Measurements from ENCODE around the gene GNG12. TPM values are rescaled to one million over a fixed set of nuclear protein-coding genes. Genes with fewer than 3 reads are reported as not detected.
A peak's percentile ranks its signal among the peaks of the same experiment; 100 is the strongest.

Gene GNG12
- total and polyA plus RNA-seq, 2 experiments from 2014 or later = 265 to 309 TPM

DNA sequence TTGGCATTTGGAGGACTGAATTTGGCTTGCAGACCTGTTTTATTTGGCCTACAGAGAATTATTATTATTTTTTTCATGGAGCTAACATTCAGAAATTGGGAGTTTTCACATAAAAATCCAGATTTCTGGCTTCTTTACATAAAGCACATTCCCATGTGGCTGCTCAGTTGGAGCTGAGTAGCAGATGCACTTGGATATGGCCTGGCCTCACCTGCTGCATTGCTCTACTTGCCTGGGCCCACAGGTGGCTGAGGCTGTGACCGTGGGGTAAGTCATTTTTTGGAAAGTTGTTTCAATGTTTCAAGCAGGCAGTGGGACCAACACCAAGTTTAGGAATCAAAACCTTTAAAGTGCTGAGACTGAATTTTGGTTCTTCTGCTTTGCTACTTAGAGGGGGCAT is 91.5 kb downstream of the GNG12 start:
- Histone ChIP-seq H3K27ac (no peak overlapping the region), H3K9me3 (ENCODE audit: low read depth) (no peaks in the 10 kb centered on the region), H3K9me2 (ENCODE audit: insufficient read depth) (no peaks in the 10 kb centered on the region), H3K4me3 (no peak overlapping the region), H3K36me3 (ENCODE audit: low read depth) (no peaks in the 10 kb centered on the region), H3K79me2 (ENCODE audit: insufficient read depth) (peaks cover 100% of the 10 kb centered on the region), H3K27me3 (replicated peaks; ENCODE audit: insufficient read depth) (no peaks in the 10 kb centered on the region), H3K4me2 (ENCODE audit: unreplicated experiment) (no peak overlapping the region), H2AFZ (no peak overlapping the region), H4K20me1 (ENCODE audit: insufficient read depth) (no peaks in the 10 kb centered on the region), H3K9ac (no peak overlapping the region), H3F3A (ENCODE audit: insufficient read depth) (peaks cover 50% of the 10 kb centered on the region), H3K4me1 (ENCODE audit: insufficient read depth) (peaks cover 34% of the 10 kb centered on the region)
- DNase-seq = no peak
- WGBS, 2 experiments (ENCODE audit: low coverage in 1 of 2, low lambda C conversion rate in 2 of 2, missing lambda C conversion rate in 2 of 2) = 100% methylated on average over 1 of the region's 1 CpG
- in situ Hi-C loops (cut with MboI) = no loop called here
- no peak for TF ChIP-seq EZH2 (IDR thresholded peaks at IDR 0.05; ENCODE audit: insufficient read depth, poor library complexity, severe bottlenecking)

DNA sequence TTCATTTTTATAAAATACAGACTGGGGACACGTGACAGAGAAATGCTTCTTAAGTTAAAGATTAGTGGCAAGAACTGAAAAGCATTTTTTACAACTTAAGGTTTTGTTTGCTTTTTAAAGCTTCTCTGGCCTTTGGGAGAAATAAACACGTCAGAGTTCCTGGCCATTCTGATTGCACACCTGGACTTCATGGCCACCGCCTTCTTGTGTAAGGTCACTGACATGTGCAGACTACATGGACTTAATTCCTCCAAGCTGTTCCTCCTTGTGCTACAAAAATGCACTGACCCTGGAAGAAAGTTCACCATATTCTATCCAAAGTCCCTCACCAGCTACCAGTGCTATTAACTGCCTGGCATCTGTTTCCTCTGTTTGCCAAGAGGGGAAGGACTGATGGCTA is 92.1 kb downstream of the GNG12 start:
- no peaks in the 10 kb centered on the region for H3K36me3 ChIP-seq (ENCODE audit: low read depth)
- no peak overlapping the region for H3K4me2 ChIP-seq (ENCODE audit: unreplicated experiment)

DNA sequence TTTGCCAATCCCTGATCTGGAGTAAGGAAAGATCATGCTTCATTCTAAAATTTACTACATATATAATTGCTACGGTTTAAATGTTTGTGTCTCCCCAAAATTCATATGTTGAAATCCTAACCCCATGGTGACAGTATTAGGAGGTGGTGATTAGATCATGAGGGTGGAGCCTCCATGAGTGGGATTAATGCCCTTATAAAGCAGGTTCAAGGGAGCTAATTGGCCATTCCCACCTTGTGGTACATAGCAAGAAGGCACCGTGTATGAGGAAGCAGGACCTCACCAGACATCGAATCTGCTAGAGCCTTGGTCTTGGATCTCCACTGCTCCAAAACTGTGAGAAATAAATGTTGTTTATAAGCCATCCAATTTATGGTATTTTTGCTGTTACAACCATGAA is 92.7 kb downstream of the GNG12 start:
- H3K4me1 ChIP-seq (ENCODE audit: insufficient read depth) = peaks cover 33% of the 10 kb centered on the region
- H3K79me2 ChIP-seq (ENCODE audit: insufficient read depth) = peaks cover 94% of the 10 kb centered on the region
- WGBS, 2 experiments (ENCODE audit: low coverage in 1 of 2, low lambda C conversion rate in 2 of 2, missing lambda C conversion rate in 2 of 2) = 76 to 86% methylated on average over 3 of the region's 3 CpGs

More for the DNA sequence above, 92.1 kb downstream of the GNG12 start:
- DNase-seq = no peak
- H3K79me2 ChIP-seq (ENCODE audit: insufficient read depth) = peaks cover 98% of the 10 kb centered on the region
- in situ Hi-C loops (cut with MboI) = no loop called here
- no peak overlapping the region for H2AFZ ChIP-seq
- H3K27me3 ChIP-seq (replicated peaks; ENCODE audit: insufficient read depth) = no peaks in the 10 kb centered on the region
- H3F3A ChIP-seq (ENCODE audit: insufficient read depth) = peaks cover 47% of the 10 kb centered on the region
- no peak overlapping the region for H3K9ac ChIP-seq
- no peak overlapping the region for H3K27ac ChIP-seq
- H3K4me1 ChIP-seq (ENCODE audit: insufficient read depth) = peaks cover 34% of the 10 kb centered on the region
- no peaks in the 10 kb centered on the region for H3K9me2 ChIP-seq (ENCODE audit: insufficient read depth)
- TF ChIP-seq EZH2phosphoT487 (IDR thresholded peaks at IDR 0.05; ENCODE audit: insufficient read depth, low read depth) (no peak), EZH2 (IDR thresholded peaks at IDR 0.05; ENCODE audit: insufficient read depth, poor library complexity, severe bottlenecking) (no peak)
- WGBS, 2 experiments (ENCODE audit: low coverage in 1 of 2, low lambda C conversion rate in 2 of 2, missing lambda C conversion rate in 2 of 2) = 80 to 89% methylated on average over 3 of the region's 3 CpGs
- H3K9me3 ChIP-seq (ENCODE audit: low read depth) = no peaks in the 10 kb centered on the region
- no peak overlapping the region for H3K4me3 ChIP-seq
- H4K20me1 ChIP-seq (ENCODE audit: insufficient read depth) = no peaks in the 10 kb centered on the region

DNA sequence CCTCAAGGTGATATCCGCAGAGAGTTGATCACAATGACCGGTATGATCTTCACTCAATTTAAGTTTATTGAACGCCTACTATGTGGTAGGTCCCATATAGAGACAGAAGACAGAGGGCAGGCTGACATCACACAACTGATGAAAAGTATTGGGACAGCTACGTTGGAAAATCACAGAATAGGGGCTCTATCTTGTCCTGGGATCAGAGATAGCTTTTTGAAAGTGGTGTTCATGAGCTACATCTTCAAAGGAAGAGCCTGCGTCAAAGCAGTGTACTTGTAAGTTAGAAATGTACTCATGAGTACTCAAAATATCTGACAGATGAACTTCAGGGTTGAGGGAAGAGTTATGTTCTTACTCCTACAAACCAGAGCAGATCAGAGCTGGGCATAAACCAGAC is 93.9 kb downstream of the GNG12 start:
- no peak overlapping the region for H3K4me2 ChIP-seq (ENCODE audit: unreplicated experiment)
- peaks cover 36% of the 10 kb centered on the region for H3K4me1 ChIP-seq (ENCODE audit: insufficient read depth)
- no peaks in the 10 kb centered on the region for H3K9me2 ChIP-seq (ENCODE audit: insufficient read depth)
- H3F3A ChIP-seq (ENCODE audit: insufficient read depth) = peaks cover 40% of the 10 kb centered on the region
- H3K27me3 ChIP-seq (replicated peaks; ENCODE audit: insufficient read depth) = no peaks in the 10 kb centered on the region
- H3K4me3 ChIP-seq = no peak overlapping the region
- H3K36me3 ChIP-seq (ENCODE audit: low read depth) = no peaks in the 10 kb centered on the region
- WGBS, 2 experiments (ENCODE audit: low coverage in 1 of 2, low lambda C conversion rate in 2 of 2, missing lambda C conversion rate in 2 of 2) = 97 to 99% methylated on average over 5 of the region's 5 CpGs
- H3K79me2 ChIP-seq (ENCODE audit: insufficient read depth) = peaks cover 94% of the 10 kb centered on the region
- H2AFZ ChIP-seq = no peak overlapping the region
- TF ChIP-seq EZH2phosphoT487 (IDR thresholded peaks at IDR 0.05; ENCODE audit: insufficient read depth, low read depth) = no peak
- TF ChIP-seq EZH2 (IDR thresholded peaks at IDR 0.05; ENCODE audit: insufficient read depth, poor library complexity, severe bottlenecking) = no peak
- no peak for DNase-seq
- in situ Hi-C loops (cut with MboI) = no loop called here
- H4K20me1 ChIP-seq (ENCODE audit: insufficient read depth) = no peaks in the 10 kb centered on the region
- H3K27ac ChIP-seq = no peak overlapping the region
- no peak overlapping the region for H3K9ac ChIP-seq
- no peaks in the 10 kb centered on the region for H3K9me3 ChIP-seq (ENCODE audit: low read depth)

More for the DNA sequence above, 92.7 kb downstream of the GNG12 start:
- in situ Hi-C loops (cut with MboI) = no loop called here
- peaks cover 45% of the 10 kb centered on the region for H3F3A ChIP-seq (ENCODE audit: insufficient read depth)
- H3K9ac ChIP-seq = no peak overlapping the region
- no peak overlapping the region for H2AFZ ChIP-seq
- H3K36me3 ChIP-seq (ENCODE audit: low read depth) = no peaks in the 10 kb centered on the region
- no peak for DNase-seq
- H3K9me3 ChIP-seq (ENCODE audit: low read depth) = no peaks in the 10 kb centered on the region
- no peak overlapping the region for H3K4me2 ChIP-seq (ENCODE audit: unreplicated experiment)
- 0 out of 2 replicates have a peak overlapping the region, but pooled peaks have one; percentile 4 for H3K27ac ChIP-seq
- TF ChIP-seq EZH2 (IDR thresholded peaks at IDR 0.05; ENCODE audit: insufficient read depth, poor library complexity, severe bottlenecking) (no peak), EZH2phosphoT487 (IDR thresholded peaks at IDR 0.05; ENCODE audit: insufficient read depth, low read depth) (no peak)
- no peaks in the 10 kb centered on the region for H3K9me2 ChIP-seq (ENCODE audit: insufficient read depth)
- no peaks in the 10 kb centered on the region for H4K20me1 ChIP-seq (ENCODE audit: insufficient read depth)
- no peak overlapping the region for H3K4me3 ChIP-seq
- no peaks in the 10 kb centered on the region for H3K27me3 ChIP-seq (replicated peaks; ENCODE audit: insufficient read depth)

DNA sequence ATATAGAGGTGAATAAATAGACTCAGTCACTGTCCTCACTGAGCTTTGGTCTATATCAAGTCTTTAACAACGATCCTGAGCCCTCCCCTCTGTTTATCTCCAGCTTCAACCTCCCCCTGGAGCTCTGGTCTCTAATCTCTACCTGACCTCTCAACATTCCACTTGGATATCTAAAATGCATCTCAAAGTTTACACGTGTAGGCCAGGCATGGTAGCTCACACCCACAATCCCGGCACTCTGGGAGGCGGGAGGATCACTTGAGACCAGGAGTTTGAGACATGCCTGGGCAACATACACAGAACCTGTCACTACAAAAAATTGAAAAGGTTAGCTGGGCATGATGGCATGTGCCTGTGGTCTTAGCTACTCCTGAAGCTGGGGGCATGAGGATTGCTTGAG is 94.9 kb downstream of the GNG12 start:
- no peak for TF ChIP-seq EZH2 (IDR thresholded peaks at IDR 0.05; ENCODE audit: insufficient read depth, poor library complexity, severe bottlenecking)
- Histone ChIP-seq H2AFZ (no peak overlapping the region), H3K9ac (no peak overlapping the region), H3K9me2 (ENCODE audit: insufficient read depth) (no peaks in the 10 kb centered on the region), H3K79me2 (ENCODE audit: insufficient read depth) (peaks cover 94% of the 10 kb centered on the region), H3K4me2 (ENCODE audit: unreplicated experiment) (no peak overlapping the region), H3K4me1 (ENCODE audit: insufficient read depth) (peaks cover 36% of the 10 kb centered on the region), H3K27ac (no peak overlapping the region), H3K4me3 (no peak overlapping the region), H3K9me3 (ENCODE audit: low read depth) (no peaks in the 10 kb centered on the region), H3K36me3 (ENCODE audit: low read depth) (no peaks in the 10 kb centered on the region), H3F3A (ENCODE audit: insufficient read depth) (peaks cover 31% of the 10 kb centered on the region), H3K27me3 (replicated peaks; ENCODE audit: insufficient read depth) (no peaks in the 10 kb centered on the region), H4K20me1 (ENCODE audit: insufficient read depth) (no peaks in the 10 kb centered on the region)
- WGBS, 2 experiments (ENCODE audit: low coverage in 1 of 2, low lambda C conversion rate in 2 of 2, missing lambda C conversion rate in 2 of 2) = 76 to 82% methylated on average over 4 of the region's 4 CpGs
- no peak for DNase-seq
- in situ Hi-C loops (cut with MboI) = no loop called here
